B cell (primary cell): ENCODE measurements around the gene SRR. TPM values are rescaled to one million over a fixed set of nuclear protein-coding genes. Genes with fewer than 3 reads are reported as not detected.

Experiments
- ATAC-seq: fragments of 200-7000 bp; cut with Tn5 transposase; one replicate; pipeline ENCODE4 v1.10.0; 2021; ENCODE audit warnings: low read depth, mild to moderate bottlenecking, moderate number of reproducible peaks, moderate library complexity
- CTCF ChIA-PET: fragments of 350-600 bp; sonication (Branson Sonifier 250); formaldehyde crosslinking; loops from one replicate; lab custom pipeline; 2021; ENCODE audit warnings: antibody characterized with exemption, inconsistent platforms; lab: Charles Lee
- POLR2A ChIA-PET: fragments of 350-600 bp; sonication (Branson Sonifier 250); formaldehyde crosslinking; loops from one replicate; lab custom pipeline; 2021; ENCODE audit warnings: antibody characterized with exemption; lab: Charles Lee
- DNase-seq: peaks from one replicate; pipeline ENCODE4 v3.0.0; 2013
- H2AFZ ChIP-seq: 2 replicates; pipeline ENCODE4 v1.6.1; 2012; ENCODE audit warnings: mild to moderate bottlenecking, low read depth, low read length; ENCODE audit not compliant: insufficient read depth, poor library complexity, severe bottlenecking
- H3K27ac ChIP-seq, 2 donors: 1 replicate in 1 of 2; 2 replicates in 1 of 2; pipeline ENCODE4 v1.5.1; 2012 to 2013; ENCODE audit warnings: low read length in 2 of 2, mild to moderate bottlenecking in 2 of 2, moderate library complexity in 1 of 2
- H3K27me3 ChIP-seq, 4 experiments: fragments of 200-600 bp in 1 of 4; sonication (generic) in 1 of 4; replicated peaks in 1 of 4; 1 replicate in 2 of 4; 2 replicates in 2 of 4; pipeline versions ENCODE4 v1.6.1 to v1.7.0; 2013 to 2016; ENCODE audit warnings: low read length in 3 of 4, mild to moderate bottlenecking in 2 of 4, mixed read lengths in 1 of 4, moderate library complexity in 1 of 4; ENCODE audit not compliant: insufficient read depth in 4 of 4, control insufficient read depth in 3 of 4; ENCODE audit errors: control extremely low read depth in 1 of 4
- H3K36me3 ChIP-seq, 2 experiments: replicated peaks in 1 of 2; 1 replicate in 1 of 2; 2 replicates in 1 of 2; pipeline versions ENCODE4 v1.6.1 to v1.7.1; 2013; ENCODE audit warnings: low read length in 1 of 2; ENCODE audit not compliant: insufficient read depth in 2 of 2, control insufficient read depth in 1 of 2; ENCODE audit errors: control extremely low read depth in 1 of 2, extremely low read depth in 1 of 2
- H3K4me1 ChIP-seq, 2 donors: fragments of 200-600 bp in 1 of 2; sonication (generic) in 1 of 2; 1 replicate in 1 of 2; 2 replicates in 1 of 2; pipeline versions ENCODE4 v1.5.1 to v1.6.1; 2013 to 2017; ENCODE audit warnings: low read length in 2 of 2; ENCODE audit not compliant: control insufficient read depth in 2 of 2, insufficient read depth in 2 of 2
- H3K4me2 ChIP-seq: replicated peaks from 2 replicates; pipeline ENCODE3; 2012; ENCODE audit warnings: mild to moderate bottlenecking, low read depth, low read length; ENCODE audit not compliant: poor library complexity, severe bottlenecking
- H3K4me3 ChIP-seq, 5 experiments: fragments of 200-600 bp in 1 of 5; sonication (generic) in 1 of 5; 1 replicate in 3 of 5; 2 replicates in 2 of 5; pipeline versions ENCODE4 v1.5.1 to v1.7.0; 2011 to 2016; ENCODE audit warnings: low read length in 4 of 5, mild to moderate bottlenecking in 4 of 5, low read depth in 2 of 5, control low read depth in 1 of 5, moderate library complexity in 1 of 5; ENCODE audit not compliant: insufficient read depth in 1 of 5; ENCODE audit errors: control extremely low read depth in 1 of 5, extremely low read depth in 1 of 5
- H3K79me2 ChIP-seq: fragments of 200-600 bp; sonication (generic); one replicate; pipeline ENCODE4 v1.6.0; 2016; ENCODE audit warnings: low read length; ENCODE audit not compliant: control insufficient read depth, insufficient read depth
- H3K9ac ChIP-seq: fragments of 200-600 bp; sonication (generic); 2 replicates; pipeline ENCODE4 v1.6.1; 2017; ENCODE audit warnings: mild to moderate bottlenecking, low read length, moderate library complexity
- H3K9me3 ChIP-seq, 3 donors: one replicate each; pipeline versions ENCODE4 v1.6.1 to v1.7.1; 2013; ENCODE audit warnings: low read length in 2 of 3; ENCODE audit not compliant: control insufficient read depth in 2 of 3, insufficient read depth in 1 of 3; ENCODE audit errors: control extremely low read depth in 1 of 3
- H4K20me1 ChIP-seq: 2 replicates; pipeline ENCODE4 v1.6.0; 2012; ENCODE audit warnings: mild to moderate bottlenecking, low read length; ENCODE audit not compliant: insufficient read depth, control insufficient read depth, poor library complexity, severe bottlenecking
- H3K27ac Mint-ChIP-seq: one replicate; pipeline ENCODE4 v1.8.0; 2021; ENCODE audit warnings: mixed read lengths
- H3K27me3 Mint-ChIP-seq: one replicate; pipeline ENCODE4 v1.8.0; 2021; ENCODE audit warnings: mixed read lengths
- H3K4me1 Mint-ChIP-seq: one replicate; pipeline ENCODE4 v1.8.0; 2021; ENCODE audit warnings: mixed read lengths
- H3K4me3 Mint-ChIP-seq: one replicate; pipeline ENCODE4 v1.8.0; 2021; ENCODE audit warnings: mixed read lengths
- H3K9me3 Mint-ChIP-seq: one replicate; pipeline ENCODE4 v1.8.0; 2022; ENCODE audit warnings: mixed read lengths; ENCODE audit not compliant: insufficient read depth
- CTCF ChIP-seq: fragments of 200-600 bp; IDR thresholded peaks from one replicate; pipeline ENCODE4 v1.8.0; 2022; ENCODE audit warnings: antibody characterized with exemption, mild to moderate bottlenecking
- EZH2 ChIP-seq: IDR thresholded peaks from 2 replicates; pipeline ENCODE4 v1.6.1; 2012; ENCODE audit warnings: borderline replicate concordance, low read depth, mild to moderate bottlenecking, moderate library complexity, low read length; ENCODE audit not compliant: insufficient read depth, poor library complexity, severe bottlenecking
- WGBS: methylation state at CpG from one replicate; pipeline ENCODE4 v1.1.5; 2013; ENCODE audit warnings: missing lambda C conversion rate; ENCODE audit not compliant: insufficient coverage; 5-methylcytosine and 5-hydroxymethylcytosine counted together
- intact Hi-C: fragments of 100-400 bp; cut with micrococcal nuclease; formaldehyde crosslinking; loops from one replicate; pipeline ENCODE4 v1.10.0; 2022
- polyA plus RNA-seq: library from polyadenylated mRNA; depleted of rRNA; stranded (reverse); fragments of >200 nt; gene quantifications from 2 replicates; pipeline ENCODE4 v1.2.3, GENCODE V29; 2012
- total RNA-seq, 2 donors: library from RNA; stranded (reverse); fragments of 120-200 nt in 1 of 2; gene quantifications; 1 replicate in 1 of 2; 2 replicates in 1 of 2; pipeline versions ENCODE4 v1.2.3 to v1.2.4, GENCODE V29; 2013 to 2022

SRR gene
- total and polyA plus RNA-seq, 2 donors (not counting 1 experiment from before 2014, with no cell fraction given) = 2.6 to 5.1 TPM

GRCh38 chr17:2263183-2264066, 40.3 kb upstream of the SRR start:
- DNase-seq = no peak
- no peak overlapping the region for H3K27ac Mint-ChIP-seq
- H2AFZ ChIP-seq = no peak overlapping the region
- no peaks in the 10 kb centered on the region for H3K9me3 Mint-ChIP-seq
- H3K4me1 ChIP-seq = peaks cover 15 to 34% of the 10 kb centered on the region in 2 donors
- H3K4me3 ChIP-seq = no peak overlapping the region
- H3K27me3 ChIP-seq = no peaks in the 10 kb centered on the region
- H3K9ac ChIP-seq = no peak overlapping the region
- peaks cover 29% of the 10 kb centered on the region for H3K79me2 ChIP-seq
- no CpG with 5 or more reads among the region's 8 CpGs for WGBS
- H3K27me3 Mint-ChIP-seq = no peaks in the 10 kb centered on the region
- H3K4me3 Mint-ChIP-seq = no peak overlapping the region
- ChIA-PET POLR2A (no interaction called here), CTCF (interaction anchor here (2.2 to 3.4 kb wide), 2 partner anchors 18 to 19 kb away, joined by 10 to 20 read pairs; no protein-coding TSS in a partner anchor)
- no peak overlapping the region for H3K27ac ChIP-seq
- peaks cover 29% of the 10 kb centered on the region for H3K4me1 Mint-ChIP-seq
- peaks cover 0 to 14% of the 10 kb centered on the region in 2 experiments for H3K36me3 ChIP-seq
- H3K9me3 ChIP-seq = no peaks in the 10 kb centered on the region
- TF ChIP-seq CTCF (no peak), EZH2 (no peak)
- H4K20me1 ChIP-seq = no peaks in the 10 kb centered on the region
- ATAC-seq = no peak
- intact Hi-C loops = no loop called here
- no peak overlapping the region for H3K4me2 ChIP-seq
